Measurements from ENCODE around the gene EXOSC7.

The EXOSC7 gene

DNA sequence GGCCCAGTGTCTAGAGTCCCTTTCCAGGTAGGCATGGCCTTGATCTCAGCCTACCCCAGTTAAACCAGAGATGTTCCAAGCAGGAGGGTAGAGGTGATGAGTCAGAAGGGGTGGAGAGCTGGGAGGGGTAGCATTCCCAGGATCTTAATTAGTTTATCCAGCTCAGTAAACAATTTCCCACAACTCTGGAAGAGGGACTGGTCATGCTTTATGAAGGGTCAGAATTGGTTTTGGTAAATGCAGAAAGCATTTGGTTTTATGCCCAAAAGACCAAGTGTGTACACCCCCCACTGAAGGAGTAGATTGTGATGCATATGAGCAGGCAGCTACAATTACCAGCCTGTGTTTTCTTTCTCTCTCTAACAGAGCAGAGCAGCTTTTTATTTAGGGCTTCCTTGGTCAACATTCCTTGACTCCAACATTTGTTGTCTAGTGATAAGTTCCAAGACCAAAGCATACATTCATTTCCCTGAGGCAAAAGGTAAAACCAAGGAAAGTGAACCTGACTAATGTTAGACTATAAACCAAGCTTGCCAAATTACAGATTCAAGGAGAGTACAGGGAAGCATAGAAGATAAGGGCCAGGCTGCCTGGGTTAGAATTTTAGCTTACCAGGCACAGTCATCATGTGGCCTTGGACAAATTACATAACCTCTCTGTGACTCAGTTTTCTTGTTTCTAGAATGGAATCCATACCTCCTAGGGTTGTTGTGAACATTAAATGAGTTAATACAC lies 17.6 kb downstream of the EXOSC7 start:
- DNase-seq (ENCODE audit: low spot score), result no peak

- no peak for DNase-seq (ENCODE audit: low spot score)
Measured at GRCh38 chr3:44995142-44995770, 19.2 kb downstream of the EXOSC7 start.

DNA sequence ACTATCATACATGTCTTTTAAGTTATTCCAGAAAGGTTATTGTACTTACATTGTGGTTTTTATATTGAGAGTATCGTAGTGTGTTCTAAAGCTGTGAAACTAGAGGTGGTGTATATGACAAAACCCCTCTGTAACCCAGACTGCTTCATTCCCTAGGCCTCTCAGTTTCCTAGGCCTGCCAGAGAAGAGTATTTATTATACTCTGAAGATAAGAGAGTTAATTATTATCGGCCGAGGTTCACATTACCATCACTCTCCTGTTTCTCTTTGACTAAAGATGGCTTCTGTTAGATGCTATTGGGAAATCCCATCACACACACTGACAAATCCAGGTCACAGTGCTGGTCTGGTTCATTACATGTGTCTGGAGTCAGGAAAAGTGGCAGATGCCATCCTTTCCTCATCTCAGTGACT lies 20.5 kb downstream of the EXOSC7 start:
- no peak for DNase-seq (ENCODE audit: low spot score)

- no peak for DNase-seq (ENCODE audit: low spot score)
Measured at GRCh38 chr3:44999782-45000181, 23.7 kb downstream of the EXOSC7 start.

DNA sequence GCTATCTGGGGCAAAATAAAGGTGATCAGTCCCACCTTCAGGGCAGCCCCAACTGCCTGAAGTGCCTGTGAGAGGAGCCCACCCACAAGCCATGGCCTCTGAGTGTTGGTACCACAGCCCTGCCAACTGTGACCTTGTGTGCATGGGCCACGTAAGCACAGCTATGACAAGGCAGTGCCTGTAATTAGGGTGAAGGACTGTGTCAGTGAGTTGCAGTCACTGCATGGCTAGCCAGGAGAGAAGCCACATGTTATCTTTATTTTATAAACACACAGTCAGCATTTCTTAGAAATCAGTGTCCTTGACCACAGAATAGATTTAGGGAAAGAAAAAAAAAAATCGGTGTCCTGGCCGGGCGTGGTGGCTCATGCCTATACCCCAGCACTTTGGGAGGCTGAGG lies 24.8 kb downstream of the EXOSC7 start:
- no peak for DNase-seq (ENCODE audit: low spot score)

DNA sequence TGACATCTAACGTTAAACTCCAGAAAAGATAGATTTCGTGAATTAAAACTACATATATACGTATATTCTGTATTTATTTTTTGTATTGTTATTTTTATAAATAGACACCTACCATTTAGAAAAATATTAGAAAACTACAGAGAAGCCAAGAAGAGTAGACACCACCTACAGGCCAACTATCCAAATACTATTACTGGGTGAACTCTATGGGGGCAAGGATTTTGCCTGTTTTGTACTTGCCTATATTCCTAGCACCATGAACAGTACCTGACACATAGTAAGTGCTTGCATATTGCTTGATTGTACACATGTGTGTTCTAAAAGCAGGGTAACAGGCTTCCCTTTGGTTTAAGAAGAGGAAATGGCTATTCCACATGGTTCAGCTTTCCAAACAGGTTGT lies 25.7 kb downstream of the EXOSC7 start:
- DNase-seq (ENCODE audit: low spot score), result no peak

- DNase-seq (ENCODE audit: low spot score), result no peak
Measured at GRCh38 chr3:45002139-45002660, 26.2 kb downstream of the EXOSC7 start.

DNA sequence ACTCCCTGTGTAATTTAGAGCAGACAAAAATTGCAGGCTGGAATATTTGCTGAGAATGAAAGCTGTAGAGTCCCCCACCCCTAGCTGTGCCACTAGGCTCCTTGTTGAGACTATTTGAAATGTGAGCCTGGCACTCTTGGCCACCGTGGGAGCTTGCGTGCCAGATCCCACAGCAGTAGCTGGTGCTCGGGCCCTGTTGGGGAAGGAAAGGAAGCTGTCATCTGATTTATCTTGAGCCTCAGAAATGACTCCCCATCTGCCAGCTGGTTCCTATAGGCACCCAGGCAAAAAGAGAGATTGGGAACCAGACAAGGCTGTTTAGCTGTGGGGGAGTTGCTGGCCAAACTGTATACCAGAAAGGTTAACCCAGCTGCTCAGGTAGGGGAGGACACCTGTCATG lies 26.7 kb downstream of the EXOSC7 start:
- DNase-seq (ENCODE audit: low spot score), result no peak

DNA sequence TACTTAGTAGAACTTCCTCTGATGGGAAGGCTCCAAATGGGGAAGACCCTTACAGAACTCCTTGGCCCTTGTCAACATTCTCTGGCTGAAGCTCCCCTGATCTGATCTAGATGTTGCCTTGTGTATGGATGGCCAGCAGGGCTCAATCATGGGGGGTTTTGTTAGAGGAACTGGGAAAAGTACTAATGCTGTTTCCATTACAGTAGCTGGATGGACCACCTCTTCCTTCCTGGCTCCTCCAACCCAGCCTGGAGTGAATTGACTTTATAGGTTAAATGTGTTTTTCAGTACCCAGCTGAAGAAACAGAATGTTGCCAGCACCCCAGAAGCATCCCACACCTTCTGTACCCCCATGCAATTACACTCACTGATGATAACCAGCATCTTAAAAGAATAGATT lies 27.4 kb downstream of the EXOSC7 start:
- DNase-seq (ENCODE audit: low spot score), result no peak

GRCh38 chr3:45003859-45004258 lies 27.8 kb downstream of the EXOSC7 start:
- no peak for DNase-seq (ENCODE audit: low spot score)

GRCh38 chr3:45007091-45007490 lies 31.0 kb downstream of the EXOSC7 start:
- DNase-seq (ENCODE audit: low spot score), result no peak

- DNase-seq (ENCODE audit: low spot score), result no peak
Measured at GRCh38 chr3:45008117-45008516, 32.1 kb downstream of the EXOSC7 start.

- DNase-seq (ENCODE audit: low spot score), result no peak
Measured at GRCh38 chr3:45009868-45010267, 33.8 kb downstream of the EXOSC7 start.

DNA sequence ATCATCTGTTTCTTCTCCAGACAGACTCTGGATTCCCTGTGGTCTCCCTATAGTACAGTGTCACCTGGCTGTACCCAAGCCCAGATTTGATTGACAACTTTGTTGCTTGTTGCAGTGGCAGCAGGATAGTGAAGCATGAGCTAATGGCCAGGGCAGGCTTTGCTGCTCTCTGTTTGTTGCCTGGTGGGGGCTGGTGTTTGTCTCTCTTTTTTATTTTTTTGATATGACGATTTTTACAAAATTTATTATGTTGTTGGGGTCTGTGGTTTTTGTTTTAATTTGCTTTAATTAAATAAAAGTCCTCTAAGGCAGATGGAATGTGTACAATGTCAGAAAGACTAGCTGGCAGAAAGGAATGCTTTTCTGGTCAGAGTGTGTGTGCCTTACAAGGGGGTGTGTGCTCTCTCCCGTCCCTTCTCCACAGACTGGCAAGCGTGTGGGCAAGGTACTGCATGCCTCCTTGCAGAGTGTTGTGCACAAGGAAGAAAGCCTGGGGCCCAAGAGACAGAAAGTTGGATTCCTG lies 34.8 kb downstream of the EXOSC7 start:
- DNase-seq (ENCODE audit: low spot score), result no peak

DNA sequence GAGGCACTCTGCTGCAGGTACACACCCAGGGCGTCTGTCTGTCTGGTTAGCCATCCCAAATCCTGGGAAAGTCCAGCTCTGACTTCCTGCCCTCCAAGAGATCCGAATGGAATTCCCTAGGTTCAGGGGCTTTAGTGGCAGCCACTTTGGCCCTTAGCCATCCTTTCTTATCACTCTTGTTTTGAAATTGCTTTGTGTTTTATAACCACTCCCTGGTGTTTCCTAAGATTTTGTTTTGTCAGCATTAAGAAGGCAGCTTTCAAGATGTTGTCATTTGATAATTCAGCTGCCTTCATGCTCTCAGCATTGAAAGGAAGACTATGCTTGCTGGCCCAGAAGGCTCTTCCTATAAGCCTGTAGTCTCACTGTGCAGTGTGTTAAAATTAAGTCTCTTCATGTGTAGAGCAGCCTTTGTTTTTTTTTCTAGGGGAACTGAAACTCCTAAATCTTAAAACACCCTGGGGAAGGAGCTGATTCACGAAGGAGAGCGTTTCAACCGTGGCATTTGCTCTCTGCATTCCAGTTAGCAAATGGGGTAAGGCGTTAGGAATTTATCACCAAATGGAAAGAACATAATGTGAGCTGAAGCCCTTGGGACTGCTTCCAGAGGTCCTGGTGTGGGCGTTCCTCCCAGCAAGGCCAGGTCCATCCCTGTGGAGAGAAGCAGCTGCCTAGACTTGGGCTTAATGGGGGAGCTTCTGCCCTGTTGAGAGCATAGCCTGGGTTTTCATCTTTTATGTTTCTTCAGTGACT lies 35.9 kb downstream of the EXOSC7 start:
- no peak for DNase-seq (ENCODE audit: low spot score)

DNA sequence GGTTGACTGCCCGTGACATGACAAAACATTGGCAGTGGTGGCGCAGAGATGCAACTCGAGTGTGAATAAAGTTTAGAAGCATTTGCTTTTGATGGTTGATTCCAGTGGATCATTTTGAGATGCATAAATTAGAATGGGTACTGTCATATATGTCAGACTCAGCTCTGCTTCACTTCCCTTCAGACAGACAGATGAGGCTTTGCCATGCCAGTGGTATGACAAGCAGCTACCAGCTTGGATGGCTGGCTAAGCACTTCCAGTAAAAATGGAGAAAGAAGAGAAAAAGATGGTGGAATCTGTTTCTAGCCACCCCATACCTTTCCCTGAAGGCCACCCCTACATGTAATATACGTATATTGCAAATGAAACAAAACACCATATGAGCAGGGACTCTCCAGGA lies 36.5 kb downstream of the EXOSC7 start:
- DNase-seq (ENCODE audit: low spot score), result no peak

GRCh38 chr3:45016916-45017315 lies 40.9 kb downstream of the EXOSC7 start:
- DNase-seq (ENCODE audit: low spot score), result no peak

- DNase-seq (ENCODE audit: low spot score), result no peak
Measured at GRCh38 chr3:45017821-45018220, 41.8 kb downstream of the EXOSC7 start.

GRCh38 chr3:45020534-45020933 lies 44.5 kb downstream of the EXOSC7 start:
- no peak for DNase-seq (ENCODE audit: low spot score)

DNA sequence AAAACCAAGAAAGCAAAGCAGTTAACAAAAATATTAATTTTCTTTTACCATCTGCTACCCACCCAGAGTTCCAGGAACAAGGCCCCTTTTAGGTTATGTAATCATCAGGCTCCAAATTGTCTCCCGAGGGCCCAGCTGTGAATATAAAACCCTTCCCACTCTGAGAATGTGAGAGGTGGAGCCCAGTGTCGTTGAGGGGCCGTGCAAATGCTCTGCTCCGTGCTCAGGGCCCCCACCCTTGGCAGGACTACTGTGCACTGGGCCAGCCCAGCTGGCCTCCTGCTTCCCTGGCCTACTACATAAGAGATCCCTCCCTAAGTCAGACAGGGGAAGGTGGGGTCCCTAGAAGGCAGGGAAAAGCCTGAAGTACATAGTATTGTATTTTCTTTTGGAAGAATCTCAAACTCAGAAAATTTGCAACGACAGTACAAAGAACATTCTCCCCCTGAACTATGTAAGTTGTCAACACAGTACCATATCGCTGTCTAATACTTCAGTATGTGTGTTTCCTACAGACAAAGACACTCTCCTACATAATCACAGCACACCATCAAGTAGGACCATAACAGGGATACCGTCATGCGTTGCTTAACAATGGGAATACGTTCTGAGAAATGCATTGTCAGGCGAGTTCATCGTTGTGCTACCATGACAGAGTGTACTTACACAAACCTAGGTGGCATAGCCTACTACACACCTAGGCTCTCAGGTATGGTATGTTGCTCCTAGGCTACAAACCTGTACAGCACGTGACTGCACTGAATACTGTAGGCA lies 45.7 kb downstream of the EXOSC7 start:
- no peak for DNase-seq (ENCODE audit: low spot score)

GRCh38 chr3:45023675-45024074 lies 47.6 kb downstream of the EXOSC7 start:
- DNase-seq (ENCODE audit: low spot score), result no peak

Data from hematopoietic multipotent progenitor cell treated with erythropoietin and hydrocortisone succinate and interleukin-3 and kit ligand, for 17 days (in vitro differentiated cells).